ENCODE measurements around the gene MAP3K5. TPM values are rescaled to one million over a fixed set of nuclear protein-coding genes. Genes with fewer than 3 reads are reported as not detected.

Gene MAP3K5
- total and polyA plus RNA-seq, 2 of the 8 experiments (the other 6 are each of a cell fraction or from before 2014, with no cell fraction given), result 0.63 to 2.6 TPM

DNA sequence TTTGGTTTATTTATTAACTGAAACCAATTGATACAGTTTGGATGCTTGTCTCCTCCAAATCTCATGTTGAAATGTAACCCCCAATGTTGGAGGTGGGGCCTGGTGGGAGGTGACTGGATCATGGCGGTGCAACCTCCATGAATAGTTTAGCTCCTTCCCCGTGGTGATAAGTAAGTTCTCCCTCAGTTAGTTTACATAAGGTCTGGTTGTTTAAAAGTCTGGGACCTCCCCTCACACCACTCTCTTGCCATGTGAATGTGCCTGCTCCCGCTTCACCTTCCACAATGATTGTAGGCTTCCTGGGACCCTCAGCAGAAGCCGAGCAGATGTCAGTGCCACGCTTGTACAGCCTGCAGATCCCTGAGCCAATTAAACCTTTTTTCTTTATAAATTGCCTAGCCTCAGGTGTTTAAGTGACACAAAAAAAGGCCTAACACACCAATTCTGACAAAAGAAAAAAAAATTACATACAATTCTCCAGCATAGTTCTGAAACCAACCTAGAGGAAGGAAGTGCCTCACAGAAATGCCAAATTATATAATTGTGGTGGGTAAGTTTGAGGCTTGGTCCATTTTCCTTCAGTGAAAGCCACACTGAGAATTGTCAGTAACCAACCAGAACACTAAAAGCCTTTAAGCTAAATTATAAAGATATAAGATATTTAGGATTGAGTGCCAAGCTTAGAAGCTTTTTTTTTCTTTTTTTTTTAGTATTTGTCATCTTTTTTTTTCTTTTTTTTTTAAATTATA lies 257.1 kb downstream of the MAP3K5 start (continued):
- TF ChIP-seq SIN3A (conservative IDR thresholded peaks at IDR 0.05 in 1 of 2, IDR thresholded peaks at IDR 0.05 in 1 of 2; ENCODE audit: low read depth in 1 of 2, low read length in 2 of 2) (no peak), NANOG (IDR thresholded peaks at IDR 0.05; ENCODE audit: insufficient read depth, low read depth, low read length, poor library complexity, severe bottlenecking) (no peak), KDM4A (IDR thresholded peaks at IDR 0.05; ENCODE audit: low read depth, low read length, severe bottlenecking) (no peak), SUZ12 (IDR thresholded peaks at IDR 0.05; ENCODE audit: low read length) (no peak), SIX5 (IDR thresholded peaks at IDR 0.05; ENCODE audit: low read depth, low read length) (no peak)

Data from H1 (cell line).